Inflammatory macrophage treated with lipopolysaccharide for 1 hour (primary cell): Measurements from ENCODE around the gene SLC27A5.
A peak's percentile ranks its signal among the peaks of the same experiment; 100 is the strongest.

Experiments
- DNase-seq, 2 donors: peaks; one replicate each; pipeline ENCODE4 v3.0.0-alpha.2; 2020 to 2022

The SLC27A5 gene

GRCh38 chr19:58511353-58512208 is at the start of gene SLC27A5:
Gene SLC27A5, minus strand, starts transcription at chr19:58511992. Its CDS starts 37 bp downstream, at chr19:58511955.
- DNase-seq = no peak

GRCh38 chr19:58560921-58561320 is 49.1 kb upstream of the SLC27A5 start:
- DNase-seq = no peak

DNA sequence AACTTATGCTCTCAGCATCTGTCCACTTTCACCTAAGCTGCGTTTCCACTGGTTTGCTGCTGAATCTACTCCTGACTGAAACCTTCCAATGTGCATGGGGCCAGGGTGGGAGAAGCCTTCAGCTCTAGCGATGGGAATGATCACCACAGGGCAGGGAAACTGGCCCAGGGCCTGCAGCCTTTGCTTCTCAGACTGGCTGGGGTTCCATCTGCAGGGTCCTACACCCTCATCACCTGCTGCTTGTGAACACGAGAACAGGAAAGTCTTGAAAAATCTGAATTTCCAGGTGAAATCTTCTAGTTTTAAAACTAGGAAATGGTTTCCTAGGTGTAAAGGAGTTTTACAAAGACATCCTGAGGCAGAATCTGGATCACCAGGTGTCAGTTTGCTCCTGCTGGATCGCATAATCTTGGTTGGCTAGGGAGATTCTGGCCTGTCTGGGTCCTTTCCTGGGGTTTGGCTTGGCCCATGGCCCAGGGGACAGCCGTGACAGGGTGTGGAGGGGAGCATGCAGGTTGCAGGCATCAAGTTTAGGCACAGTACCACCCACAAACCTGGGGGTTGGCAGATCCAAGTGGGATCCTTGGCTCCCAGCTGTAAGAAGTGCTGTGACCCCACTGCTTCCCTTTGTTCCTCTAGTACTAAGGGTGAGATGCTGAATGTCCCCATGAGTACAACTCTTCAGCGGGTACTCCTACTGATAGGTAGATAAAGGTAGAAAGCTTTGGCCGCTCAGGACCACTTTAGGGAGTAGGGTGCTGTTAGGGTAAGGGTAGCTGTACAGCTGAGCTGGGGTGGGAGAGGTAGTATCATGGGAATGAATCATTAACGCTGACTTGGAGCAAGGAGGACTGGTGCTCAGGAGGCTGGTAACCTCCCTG is 48.5 kb upstream of the SLC27A5 start:
- no peak for DNase-seq

DNA sequence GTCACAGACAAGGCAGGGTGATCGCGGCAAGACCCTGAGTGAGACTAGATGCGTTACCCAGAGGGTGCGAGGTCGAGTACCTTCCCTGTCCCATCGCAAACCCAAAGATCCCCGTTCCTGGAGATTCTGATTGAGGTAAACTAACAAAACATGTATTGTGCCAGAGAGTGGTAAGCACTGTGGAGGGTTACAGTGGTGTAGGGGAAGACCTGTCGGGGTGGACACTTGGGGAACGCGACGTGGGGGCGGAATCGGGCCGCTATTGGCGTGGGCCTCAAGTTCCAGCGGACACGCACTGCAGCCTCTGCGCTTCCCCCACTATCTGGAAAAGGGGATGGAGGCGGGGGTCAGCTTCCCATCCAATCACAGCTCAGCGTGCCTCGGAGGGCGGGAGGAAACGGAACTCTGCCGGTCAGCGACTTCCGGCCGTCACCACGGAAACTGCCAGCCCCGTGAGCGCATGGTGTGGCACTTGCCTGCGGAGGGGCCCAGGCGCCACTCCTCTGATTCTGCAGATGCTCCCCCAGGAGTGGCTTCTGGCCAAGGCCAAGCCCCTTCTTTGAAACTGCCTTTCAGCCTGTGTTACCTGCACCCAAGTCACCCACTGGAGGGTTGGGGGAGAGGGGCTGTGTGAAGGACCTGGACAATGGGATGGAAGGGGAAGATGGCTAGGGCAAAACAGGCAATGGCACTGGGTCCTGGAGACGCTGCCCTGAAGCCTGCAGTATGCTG is 47.6 kb upstream of the SLC27A5 start:
- peak; percentile 81 to 88 for DNase-seq

- DNase-seq = peak; percentile 96 to 100
These were observed 47.0 kb upstream of the SLC27A5 start for GRCh38 chr19:58558623-58559274.

- peak; percentile 10 to 24 for DNase-seq
These were observed 46.4 kb upstream of the SLC27A5 start, which contains the start of gene UBE2M for GRCh38 chr19:58558066-58558622. Gene UBE2M, minus strand, starts transcription at chr19:58558611. Its CDS starts 230 bp downstream, at chr19:58558381.

GRCh38 chr19:58557221-58558065 is 45.7 kb upstream of the SLC27A5 start:
- no peak for DNase-seq

GRCh38 chr19:58556622-58557220 is 44.9 kb upstream of the SLC27A5 start:
- DNase-seq = no peak

DNA sequence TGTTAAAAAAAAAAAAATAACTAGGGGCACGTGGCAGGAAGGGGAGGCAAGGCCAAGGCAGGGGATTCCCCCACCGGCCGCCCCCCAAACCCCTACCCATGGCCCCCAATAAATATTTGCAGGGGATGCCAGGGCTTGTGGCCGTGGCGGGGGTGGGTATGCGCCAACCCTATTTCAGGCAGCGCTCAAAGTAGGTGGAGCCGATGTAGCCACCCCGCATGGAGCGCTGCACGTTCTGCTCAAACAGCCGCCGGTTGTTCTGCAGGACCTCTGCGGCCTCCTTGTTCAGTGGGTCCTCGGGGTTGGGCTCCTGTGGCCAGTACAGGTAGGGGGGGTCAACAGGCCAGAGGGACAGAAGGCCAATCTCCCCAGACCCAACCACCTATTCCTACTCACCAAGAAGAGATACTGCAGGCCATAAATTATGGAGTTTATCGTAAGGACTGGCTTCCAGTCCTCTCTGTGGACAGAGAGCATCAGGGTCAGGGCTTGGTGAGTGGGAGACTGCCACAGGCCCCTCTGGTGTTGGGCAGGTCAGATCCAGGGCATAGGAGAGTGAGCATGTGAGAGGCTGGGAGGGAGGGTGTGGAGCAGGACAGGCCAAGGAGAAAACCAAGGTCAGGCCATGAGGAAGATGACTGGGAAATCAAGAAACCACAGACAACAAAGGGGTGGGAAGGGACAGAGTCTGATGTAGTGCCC is 44.3 kb upstream of the SLC27A5 start:
- DNase-seq = no peak

DNA sequence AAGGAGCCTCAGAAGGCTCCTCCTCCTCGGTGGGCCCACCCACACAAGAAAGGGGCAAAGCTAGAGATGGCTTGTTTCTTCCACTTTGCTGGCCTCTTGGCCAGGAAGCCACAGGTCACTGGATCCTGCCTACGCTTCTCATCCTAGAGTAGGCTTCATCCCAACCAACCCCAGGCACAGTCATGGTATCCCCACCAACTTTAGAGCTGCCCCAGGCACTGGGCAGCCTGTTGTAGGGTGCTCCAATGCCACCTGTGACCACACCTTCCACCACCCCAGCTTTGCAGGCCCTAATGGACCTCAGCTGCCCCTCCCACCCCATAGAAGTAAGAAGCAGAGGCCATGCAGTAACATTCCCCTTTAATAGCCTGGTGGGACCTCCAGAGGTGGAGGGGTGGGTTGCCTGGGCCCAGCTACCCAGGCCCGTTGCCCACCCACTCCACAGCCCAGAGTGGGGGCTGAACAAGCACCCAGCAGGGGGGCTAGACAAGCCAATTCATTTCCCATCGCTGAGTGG is 43.6 kb upstream of the SLC27A5 start:
- DNase-seq = no peak

- DNase-seq = peak; percentile 91 to 99
These were observed 42.9 kb upstream of the SLC27A5 start, which contains the start of gene CHMP2A for GRCh38 chr19:58554494-58555368. Gene CHMP2A, minus strand, starts transcription at chr19:58555105. Its CDS starts 893 bp downstream, at chr19:58554212.

GRCh38 chr19:58553799-58554493 is 42.2 kb upstream of the SLC27A5 start:
- no peak for DNase-seq

DNA sequence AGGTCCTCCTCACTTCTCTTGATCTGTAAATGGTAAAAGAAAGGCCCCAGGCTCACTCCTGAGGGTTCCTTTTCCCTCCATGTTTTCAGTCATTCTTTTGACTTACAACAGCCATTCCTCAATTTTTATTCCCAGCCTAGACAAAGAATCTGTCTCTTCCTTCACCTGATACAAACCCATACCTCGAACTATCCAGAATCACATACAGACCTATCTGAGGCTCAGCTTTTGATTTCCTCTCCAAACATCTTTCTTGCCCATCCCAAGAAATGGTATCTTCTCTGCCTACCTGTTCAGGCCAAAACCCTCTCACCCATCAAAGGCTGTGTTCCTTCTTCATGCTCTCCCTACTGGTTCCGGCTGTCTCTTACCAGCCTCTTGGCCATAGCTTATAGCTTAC is 40.9 kb upstream of the SLC27A5 start:
- no peak for DNase-seq

GRCh38 chr19:58551577-58552471 is 40.0 kb upstream of the SLC27A5 start:
- no peak for DNase-seq

DNA sequence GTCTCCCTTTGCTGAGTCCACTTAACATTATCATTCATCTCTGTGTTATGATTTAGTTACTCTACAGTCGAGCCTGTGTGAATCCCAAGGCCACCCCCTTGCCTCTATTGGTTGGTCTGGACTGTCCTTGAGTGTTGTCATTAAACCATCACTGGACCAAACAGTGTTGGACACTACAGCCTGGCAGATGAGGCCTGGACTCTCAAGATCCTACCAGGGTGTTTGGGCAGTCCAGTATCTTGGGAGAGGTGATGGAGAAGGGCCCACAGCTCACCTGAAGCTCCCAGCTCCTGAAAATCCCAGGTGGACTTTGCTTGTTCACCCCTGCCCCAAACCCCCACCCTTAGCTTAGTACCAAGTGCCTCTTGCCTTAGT is 39.3 kb upstream of the SLC27A5 start:
- no peak for DNase-seq

GRCh38 chr19:58550362-58551122 is 38.8 kb upstream of the SLC27A5 start:
- DNase-seq = no peak
